ENCODE results near the gene SMOC2. TPM values are rescaled to one million over a fixed set of nuclear protein-coding genes. Genes with fewer than 3 reads are reported as not detected.
"Not testable (repeated sequence)": the region's sequence is repeated elsewhere in the genome, so short reads cannot be mapped to it uniquely, and the experiment has no call there.

The SMOC2 gene
- total RNA-seq, 1 donor from 2014 or later, result not detected

DNA sequence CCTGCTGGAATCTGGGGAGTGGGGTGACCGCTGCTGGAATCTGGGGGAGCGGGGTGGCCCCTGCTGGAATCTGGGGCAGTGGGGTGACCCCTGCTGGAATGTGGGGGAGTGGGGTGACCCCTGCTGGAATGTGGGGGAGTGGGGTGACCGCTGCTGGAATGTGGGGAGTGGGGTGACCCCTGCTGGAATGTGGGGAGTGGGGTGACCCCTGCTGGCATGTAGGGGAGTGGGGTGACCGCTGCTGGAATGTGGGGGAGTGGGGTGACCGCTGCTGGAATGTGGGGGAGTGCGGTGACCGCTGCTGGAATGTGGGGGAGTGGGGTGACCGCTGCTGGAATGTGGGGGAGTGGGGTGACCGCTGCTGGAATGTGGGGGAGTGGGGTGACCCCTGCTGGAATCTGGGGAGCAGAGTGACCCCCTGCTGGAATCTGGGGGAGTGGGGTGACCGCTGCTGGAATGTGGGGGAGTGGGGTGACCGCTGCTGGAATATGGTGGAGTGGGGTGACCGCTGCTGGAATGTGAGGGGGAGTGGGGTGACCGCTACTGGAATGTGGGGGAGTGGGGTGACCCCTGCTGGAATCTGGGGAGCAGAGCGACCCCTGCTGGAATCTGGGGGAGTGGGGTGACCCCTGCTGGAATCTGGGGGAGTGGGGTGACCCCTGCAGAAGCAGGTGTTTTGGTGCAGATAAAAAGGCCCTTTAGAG is 97.4 kb downstream of the SMOC2 start:
- not testable (repeated sequence) for DNase-seq (ENCODE audit: low read depth in 2 of 2)

DNA sequence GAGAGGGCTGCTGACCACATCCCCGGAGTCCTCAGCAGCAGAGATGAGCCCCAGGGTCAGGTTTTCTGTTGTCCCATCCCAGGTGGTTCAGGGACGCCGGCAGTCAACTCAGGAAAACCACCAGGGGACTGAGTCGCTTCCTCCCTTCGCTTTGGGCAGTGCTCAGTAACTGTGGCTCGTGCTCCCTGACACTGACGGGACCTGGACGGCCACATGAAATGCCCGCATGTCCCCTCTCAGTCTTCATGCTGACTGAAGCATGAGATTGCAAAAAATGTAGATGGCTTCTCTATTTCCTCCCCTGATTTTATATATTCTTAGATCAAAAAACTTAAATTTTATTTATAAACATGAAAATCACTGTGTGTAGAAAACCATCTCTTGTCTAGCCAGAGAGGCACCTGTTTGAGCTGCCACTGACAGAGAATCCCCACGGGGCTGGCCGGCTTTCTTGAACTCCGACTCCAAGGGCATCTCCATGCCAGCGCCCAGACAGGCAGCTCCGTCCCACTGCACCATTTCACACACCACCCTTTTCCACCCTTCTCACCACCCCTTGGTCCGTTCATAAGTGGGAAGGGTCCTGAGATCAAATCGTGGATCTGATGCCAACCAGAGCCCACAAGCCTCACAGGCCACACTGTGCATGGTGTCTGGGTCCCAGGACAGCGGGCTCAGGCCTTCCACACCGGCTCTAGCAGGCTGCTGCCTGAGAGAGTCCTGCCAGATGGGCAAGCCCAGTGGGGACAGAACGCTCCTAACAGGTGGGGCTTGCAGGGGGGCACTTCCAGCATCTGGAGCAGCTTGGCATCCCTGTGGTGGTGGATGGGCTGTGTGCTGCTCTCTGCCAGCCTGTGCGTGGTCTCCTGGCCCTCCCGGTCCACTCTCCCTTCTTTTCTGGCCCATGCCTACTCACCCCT is 98.2 kb downstream of the SMOC2 start:
- no peak for DNase-seq (ENCODE audit: low read depth in 2 of 2)

DNA sequence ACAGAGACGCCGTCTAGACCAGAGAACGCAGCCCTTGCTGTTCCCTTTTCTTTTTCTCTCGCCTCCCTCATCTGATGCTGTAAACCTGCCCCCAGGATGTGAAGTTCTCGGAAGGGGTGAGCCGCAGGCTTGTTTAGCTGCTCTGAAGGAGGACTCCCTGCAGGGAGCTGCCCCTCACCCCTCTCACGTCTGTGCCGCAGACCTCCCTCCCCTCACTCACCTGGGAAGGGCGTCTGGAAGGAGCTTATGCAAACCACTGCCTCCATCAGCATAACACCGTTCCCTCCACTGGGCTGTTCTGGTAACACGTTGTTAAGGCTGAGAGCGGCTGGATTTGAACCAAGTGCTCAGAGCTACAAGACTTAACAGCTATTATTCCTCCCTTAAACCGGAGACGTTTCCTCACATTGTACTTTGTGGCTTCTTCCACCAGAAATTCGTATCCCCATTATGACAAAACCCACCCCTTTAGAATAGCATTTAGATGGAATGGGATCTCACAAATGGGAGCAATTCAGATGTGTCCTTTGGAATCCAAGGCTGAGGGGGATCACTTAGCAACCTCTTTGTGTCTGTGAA is 99.8 kb downstream of the SMOC2 start:
- DNase-seq (ENCODE audit: low read depth in 2 of 2), result no peak

DNA sequence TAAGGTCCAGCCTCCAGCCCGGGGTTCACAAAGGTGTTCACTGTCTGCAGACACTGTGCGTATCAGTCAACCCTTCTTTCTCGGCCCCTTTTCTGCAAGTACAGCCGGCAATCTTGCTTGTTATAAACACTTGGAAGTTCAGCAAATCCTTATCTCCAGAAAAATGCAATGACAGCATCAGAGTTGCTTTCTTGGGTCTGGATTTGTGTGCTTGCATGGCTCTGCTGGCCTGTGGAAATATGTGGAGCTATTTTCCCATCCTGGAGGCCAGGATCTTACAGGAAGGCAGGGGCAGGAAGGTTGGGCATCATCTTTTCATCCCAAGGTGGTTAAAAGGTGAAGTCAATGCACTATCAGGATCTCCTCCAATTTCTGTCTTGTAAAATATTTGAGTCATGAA is 100.3 kb downstream of the SMOC2 start:
- no peak for DNase-seq (ENCODE audit: low read depth in 2 of 2)

DNA sequence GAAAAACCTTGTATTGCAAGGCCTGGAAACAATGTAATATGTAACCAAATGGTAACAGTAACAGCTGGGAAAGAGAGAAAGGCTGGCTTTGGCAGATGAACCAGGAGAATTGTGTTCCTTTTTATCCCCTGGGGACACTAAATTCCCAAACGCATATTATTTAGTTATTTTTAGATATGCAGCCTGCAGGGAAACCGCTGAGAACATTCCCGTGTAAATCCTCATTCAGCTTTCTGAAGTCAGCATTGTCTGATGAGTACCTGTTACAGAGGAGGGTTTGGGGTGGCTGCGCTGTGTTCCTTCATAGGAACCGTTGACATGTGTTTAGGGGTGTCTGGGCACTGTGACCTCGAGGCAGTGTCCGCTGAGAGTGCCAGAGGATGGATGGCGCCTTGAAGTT is 101.3 kb downstream of the SMOC2 start:
- DNase-seq (ENCODE audit: low read depth in 2 of 2), result no peak

DNA sequence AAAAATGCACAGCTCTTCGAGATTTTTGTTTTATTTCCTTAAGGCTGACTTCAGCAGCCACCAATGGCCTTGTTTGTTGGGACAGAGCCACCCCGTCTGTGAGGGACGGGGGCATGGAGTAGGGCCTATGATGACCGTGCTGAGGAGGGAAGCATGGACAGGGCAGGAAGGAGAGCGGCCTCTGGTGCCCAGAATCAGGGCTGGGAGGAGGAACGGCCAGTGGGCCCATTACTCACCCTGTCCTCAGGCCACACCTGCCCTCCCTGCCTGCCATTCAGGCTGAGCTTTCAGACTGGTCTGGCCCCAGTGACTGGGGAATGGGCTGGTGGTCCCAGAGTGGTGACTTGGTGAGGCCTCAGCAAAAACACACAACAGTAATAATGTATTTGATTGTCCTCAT is 104.4 kb downstream of the SMOC2 start:
- DNase-seq (ENCODE audit: low read depth in 2 of 2), result no peak

DNA sequence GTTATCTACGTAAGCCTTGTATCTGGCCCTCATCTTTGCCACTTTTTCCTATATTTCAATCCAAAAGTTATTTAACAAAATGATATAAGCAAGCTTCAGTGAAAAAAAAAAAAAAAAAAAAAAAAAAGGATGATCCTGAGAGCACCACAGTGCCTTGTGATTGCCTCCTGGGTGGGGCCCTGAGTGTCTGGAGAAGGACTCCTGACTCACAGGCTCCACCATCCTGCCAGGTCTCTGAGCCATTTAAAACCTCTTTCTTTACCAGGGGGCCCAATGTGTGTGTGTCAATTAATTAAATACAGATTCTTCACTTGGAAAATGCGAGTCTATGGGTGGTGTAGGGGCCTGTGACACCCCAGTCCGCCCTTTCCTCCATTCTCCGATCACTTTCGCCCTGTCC is 105.2 kb downstream of the SMOC2 start:
- DNase-seq (ENCODE audit: low read depth in 2 of 2), result no peak

DNA sequence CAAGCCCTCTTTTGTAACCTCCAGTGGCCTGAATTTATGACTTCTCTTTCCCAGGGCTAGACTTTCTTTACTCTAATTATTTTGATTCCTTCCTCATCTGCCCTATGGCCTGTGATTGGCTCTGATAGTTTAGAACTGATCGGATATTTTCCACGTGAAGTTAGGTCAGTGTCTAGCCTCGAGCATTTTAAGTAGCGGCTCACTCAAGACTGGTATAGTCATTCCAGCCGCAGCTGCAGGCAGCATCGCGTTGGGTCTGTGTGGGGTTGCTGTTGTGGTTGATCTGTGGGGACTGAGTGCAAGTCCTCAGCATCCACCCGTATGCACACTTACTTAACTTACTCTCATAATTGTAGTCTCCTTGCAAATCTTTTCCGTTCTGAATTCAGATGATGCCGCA is 105.7 kb downstream of the SMOC2 start:
- no peak for DNase-seq (ENCODE audit: low read depth in 2 of 2)

DNA sequence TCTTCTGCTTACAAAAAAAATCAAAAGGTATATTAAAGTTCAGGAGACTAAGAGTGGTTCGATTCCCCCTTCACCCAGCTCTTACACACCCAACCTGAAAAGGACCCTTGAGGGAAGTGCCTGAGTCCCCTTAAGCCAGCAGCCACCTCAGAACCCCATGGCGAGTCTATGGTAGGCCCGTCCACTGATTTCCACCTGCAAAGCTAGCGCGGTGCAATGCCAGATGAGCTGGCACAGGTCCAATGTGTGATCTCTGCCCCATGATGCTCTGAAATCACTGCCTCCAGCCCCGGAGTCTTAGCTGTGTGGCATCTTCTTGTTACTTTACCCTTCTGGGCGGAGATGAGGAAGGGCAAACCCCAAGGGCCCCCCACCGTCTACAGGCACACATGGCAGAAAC is 109.3 kb downstream of the SMOC2 start:
- DNase-seq (ENCODE audit: low read depth in 2 of 2), result no peak

DNA sequence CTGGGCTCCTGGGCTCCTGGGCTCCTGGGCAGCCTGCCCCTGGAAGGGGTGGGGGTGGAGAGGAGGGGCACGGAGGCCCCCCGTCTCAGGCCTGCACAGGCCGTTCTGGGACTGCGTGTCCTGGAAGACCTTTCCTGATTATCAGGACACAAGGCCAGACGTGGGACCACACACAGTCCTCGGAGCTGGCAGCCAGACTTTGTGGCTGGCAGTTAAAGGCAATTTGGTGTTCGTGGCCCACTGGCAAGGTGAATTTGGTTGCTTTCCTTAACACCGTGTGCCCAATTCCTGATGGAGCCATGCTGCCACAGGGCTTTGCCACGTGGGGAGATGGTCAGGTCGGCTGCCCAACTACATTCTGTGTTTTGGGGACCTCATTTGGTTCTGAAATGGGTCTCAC is 113.5 kb downstream of the SMOC2 start:
- no peak for DNase-seq (ENCODE audit: low read depth in 2 of 2)

DNA sequence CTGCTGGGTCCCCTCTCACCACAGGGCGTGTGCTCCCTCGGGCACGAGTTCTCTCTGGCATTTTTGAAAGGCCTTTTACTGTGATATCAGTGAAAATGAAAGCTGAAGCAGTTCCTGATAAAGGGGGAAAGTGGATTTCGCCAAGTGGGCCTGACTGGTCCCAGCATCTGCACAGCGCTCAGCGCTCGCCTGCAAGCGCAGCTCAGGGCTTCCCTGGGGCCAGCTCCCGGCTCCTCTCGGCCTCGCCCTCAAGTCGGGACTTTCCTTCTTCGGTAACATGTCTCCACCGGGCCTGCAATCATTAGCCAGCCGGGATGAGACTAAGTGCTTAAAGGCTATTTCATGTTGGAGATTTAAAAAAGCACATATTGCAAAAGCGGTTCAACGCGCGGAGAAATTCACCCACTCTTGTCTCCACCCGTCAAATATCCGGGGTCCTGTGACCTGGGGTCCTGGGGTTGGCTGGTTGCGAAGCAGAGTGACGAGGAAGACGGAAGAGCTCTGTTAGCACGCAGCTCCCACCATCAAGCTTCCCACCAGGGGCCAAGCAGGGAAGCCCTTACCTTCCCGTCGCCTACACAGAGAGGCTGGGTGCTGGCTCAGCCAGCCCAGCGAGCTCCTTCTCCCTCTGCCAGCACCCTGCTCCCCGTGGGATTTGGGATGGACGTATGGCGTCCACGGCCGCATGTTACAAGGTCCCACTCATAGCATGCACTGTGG is 114.1 kb downstream of the SMOC2 start:
- no peak for DNase-seq (ENCODE audit: low read depth in 2 of 2)

DNA sequence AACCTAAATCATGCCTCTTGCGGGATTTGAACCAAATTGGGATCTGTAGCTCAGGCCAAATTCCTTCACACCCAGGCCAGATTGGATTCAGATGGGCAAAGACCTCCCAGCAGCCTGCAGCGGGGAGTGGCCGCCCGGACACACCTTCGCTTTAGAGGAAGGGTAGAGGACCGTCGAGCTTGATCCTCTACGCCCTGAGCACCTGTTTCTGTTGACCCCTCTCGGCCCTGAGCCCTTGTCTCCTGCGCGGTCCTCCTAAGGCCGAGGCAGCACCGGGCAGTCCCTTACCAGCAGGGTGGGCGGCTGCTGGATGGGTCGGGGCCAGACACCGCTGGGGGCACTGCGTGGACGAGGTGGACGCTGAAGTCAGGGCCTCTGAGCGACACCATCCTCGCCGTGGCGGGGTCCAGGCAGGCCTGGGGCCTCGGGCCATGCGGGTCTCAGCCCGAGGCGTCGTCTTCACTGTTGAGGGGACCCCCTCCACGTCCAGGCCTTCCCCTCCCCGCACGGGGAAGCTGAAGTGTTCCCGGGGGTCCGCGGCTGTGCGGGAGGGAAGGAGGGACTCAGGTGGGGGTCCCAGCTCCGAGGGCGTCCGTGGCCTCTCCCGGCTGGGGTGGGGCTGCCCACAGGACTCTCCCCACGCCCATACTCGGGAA is 114.8 kb downstream of the SMOC2 start:
- no peak for DNase-seq (ENCODE audit: low read depth in 2 of 2)

DNA sequence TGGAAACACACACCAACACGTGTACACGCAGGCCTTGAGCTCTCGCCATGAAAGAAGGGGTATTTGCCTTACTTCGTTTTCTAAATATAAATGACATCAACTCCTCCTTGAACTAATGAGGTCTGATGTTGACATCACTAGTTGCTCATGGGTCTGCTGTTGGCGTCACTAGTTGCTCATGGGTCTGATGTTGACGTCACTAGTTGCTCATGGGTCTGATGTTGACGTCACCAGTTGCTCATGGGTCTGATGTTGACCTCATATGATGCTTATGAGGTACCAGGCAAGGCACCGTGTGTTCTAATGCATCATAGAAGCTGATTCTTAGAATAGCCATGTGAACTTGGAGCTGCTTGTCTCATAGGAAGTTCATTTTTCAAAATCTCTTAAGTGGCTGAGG is 116.5 kb downstream of the SMOC2 start:
- no peak for DNase-seq (ENCODE audit: low read depth in 2 of 2)

DNA sequence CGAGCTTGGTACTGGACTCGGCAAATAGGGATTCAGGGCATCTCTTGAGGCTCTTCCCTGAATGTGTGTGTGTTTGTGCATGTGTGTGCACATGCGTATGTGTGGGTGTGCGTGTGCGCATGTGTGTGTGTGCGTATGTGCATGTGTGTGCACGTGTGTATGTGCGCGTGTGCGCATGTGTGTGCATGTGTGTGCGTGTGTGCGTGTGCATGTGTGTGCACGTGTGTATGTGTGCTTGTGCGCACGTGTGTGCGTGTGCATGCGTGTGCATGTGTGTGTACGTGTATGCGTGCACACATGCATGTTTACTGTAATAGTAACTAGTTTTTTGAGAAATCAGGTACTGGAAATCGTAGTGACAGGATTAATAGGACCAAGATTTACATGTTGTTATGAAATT is 117.7 kb downstream of the SMOC2 start:
- no peak for DNase-seq (ENCODE audit: low read depth in 2 of 2)

DNA sequence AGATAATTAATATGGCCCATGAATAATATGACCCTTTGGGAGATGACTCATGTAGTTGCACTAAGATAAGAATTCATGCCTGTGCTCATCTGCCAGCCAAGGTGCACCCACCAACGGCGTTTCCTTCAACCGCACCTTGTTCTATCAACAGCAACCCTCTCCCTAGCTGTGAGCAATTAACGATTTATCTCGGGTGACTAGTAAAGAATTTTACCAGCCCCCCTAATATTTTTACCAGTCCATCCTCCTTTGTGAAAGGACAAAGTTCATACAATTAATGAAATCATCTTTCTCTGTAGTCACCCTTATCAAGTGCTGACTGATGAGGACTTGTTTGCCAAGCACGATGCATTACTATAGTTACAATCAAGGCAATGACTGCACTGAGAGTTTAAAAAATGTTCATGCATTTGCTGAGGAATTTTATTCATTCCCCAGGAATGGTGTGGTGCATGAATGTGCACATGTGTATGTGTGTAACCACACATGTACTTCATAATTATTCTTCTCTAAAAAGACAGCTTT is 118.7 kb downstream of the SMOC2 start:
- DNase-seq (ENCODE audit: low read depth in 2 of 2), result no peak

DNA sequence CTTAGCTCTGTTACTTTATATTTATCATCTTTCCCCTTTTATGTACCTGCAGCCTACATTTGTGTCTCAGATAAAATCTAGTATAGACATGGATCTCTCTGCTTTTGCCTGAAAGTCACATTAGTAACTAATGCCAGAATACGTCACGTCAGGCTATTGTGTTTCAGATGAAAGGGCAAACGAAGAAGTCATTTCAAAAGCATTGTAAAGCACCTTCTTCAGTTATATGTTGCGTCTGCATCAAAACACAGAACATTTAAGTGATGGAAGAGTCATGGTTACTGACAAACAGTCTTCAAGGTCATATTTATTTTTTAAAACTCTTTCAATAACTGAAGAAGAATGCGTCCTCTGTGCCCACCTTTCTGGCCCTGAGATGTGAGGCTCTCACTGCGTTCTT is 119.1 kb downstream of the SMOC2 start:
- no peak for DNase-seq (ENCODE audit: low read depth in 2 of 2)

DNA sequence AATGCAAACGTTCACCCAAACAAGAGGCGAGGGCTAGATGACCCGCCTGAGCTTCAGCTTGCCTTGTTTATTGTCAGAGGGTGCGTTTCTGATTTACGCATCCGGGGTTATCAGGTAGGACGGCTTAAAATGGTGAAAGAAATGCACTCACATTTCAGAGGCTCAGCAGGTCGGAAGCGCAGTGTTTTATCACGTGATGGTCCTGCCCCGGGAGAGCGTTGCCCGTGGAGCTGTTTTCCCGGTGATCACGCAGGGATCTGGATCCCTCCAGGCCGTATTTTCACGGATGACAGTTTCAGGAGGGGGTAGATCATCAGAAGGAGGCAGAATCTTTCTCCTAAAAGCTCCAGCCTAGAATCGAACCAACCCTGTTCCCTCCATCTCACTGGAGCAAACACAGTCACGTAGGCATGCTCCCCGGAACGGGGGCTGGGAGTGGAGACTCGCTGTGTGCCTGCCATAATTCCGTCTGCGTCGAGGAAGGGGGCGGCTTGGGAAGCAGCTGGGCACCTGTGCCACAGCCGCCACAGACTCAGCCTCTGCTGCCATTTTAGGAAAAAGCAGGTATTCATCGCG is 121.7 kb downstream of the SMOC2 start:
- DNase-seq (ENCODE audit: low read depth in 2 of 2), result no peak

DNA sequence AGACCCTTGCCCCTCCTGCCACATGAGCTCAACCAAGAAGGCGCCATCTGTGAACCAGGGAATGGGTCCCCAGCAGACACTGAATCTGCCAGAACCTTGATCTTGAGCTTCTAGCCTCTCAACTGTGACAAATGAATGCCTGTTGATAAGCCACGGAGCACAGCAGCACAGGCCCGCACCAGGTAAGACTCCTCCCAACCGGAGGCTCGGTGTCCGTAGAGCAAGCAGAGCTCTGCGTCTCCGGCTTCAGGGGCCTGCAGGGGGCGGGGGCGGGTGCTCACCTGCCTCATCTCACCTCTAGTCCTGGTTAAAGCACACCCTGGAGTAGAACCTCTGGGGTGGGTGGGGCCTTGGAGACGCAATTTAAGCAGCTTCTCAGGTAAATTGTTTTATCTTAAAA is 122.7 kb downstream of the SMOC2 start:
- no peak for DNase-seq (ENCODE audit: low read depth in 2 of 2)

DNA sequence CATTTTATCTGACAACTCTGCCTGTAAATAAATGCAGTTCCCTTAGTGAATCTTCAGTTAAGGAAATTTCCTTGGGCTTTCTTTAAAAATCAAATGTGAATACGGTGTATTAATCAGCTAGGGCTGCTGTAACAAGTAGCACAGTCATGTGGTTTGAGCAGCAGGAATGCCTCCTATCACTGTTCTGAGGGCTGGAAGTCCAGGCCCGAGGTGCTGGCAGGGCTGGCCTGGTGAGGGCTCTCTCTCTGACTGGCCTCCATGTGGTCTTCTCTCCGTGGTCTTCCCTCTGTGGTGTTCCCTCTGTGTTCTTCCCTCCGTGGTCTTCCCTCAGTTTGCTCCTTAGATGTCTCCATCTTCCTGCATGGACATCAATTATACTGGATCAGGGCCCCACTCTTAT is 124.1 kb downstream of the SMOC2 start:
- no peak for DNase-seq (ENCODE audit: low read depth in 2 of 2)

DNA sequence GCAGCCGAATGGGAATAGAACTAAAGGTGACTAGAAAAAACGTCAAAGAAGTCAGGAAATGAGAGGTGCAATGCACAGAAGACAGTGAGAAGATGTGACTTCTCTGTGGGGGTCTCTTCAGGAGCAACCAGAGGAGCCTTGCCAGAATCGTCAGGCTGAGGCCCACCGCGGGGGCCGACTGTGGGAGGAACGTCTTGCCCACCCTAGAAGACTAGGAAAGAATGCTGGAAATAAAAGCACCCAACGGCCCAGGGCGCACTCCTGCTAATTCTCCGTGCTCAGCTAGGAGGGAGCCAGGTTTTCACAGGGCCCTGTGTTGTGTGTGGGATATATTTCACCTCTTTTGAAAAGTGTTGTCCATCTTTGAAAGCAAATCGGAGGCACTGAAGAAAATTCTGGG is 129.2 kb downstream of the SMOC2 start:
- no peak for DNase-seq (ENCODE audit: low read depth in 2 of 2)

DNA sequence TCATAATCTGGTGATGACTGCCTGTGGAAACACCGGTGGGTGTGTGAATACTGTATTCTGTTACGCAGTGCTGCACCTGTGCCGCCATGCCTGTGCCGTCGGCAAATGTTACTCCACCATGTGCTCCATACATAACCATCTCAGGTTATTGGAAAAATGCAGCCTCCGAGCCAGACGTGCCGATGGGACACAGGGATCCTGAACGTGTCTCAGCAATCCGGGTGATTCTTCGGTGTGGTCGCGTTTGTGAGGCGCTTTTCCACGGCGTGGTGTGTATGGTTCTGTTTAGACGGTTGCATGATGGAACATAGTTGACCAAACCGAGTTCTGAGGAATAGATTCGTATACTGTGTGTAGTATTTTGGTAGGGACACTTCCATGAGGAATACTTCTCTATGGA is 130.3 kb downstream of the SMOC2 start:
- DNase-seq (ENCODE audit: low read depth in 2 of 2), result no peak

Data from lung microvascular endothelial cell (primary cell).